H1 (cell line): Measurements from ENCODE around the gene USE1. TPM values are rescaled to one million over a fixed set of nuclear protein-coding genes. Genes with fewer than 3 reads are reported as not detected.

Source experiments
- POLR2AphosphoS5 ChIP-seq: IDR thresholded peaks from 2 replicates; pipeline ENCODE4 v1.6.1; 2011; ENCODE audit warnings: low read depth, low read length
- RXRA ChIP-seq: IDR thresholded peaks from 2 replicates; pipeline ENCODE4 v1.6.1; 2011; ENCODE audit warnings: low read depth, mild to moderate bottlenecking, low read length, moderate library complexity; ENCODE audit not compliant: insufficient read depth
- SP1 ChIP-seq: IDR thresholded peaks from 2 replicates; pipeline ENCODE4 v1.6.1; 2011; ENCODE audit warnings: low read depth, low read length
- SP4 ChIP-seq: IDR thresholded peaks from 2 replicates; pipeline ENCODE4 v1.6.1; 2012; ENCODE audit warnings: low read length, inconsistent platforms
- polyA plus RNA-seq, 7 experiments: library from polyadenylated mRNA; depleted of rRNA in 3 of 7; stranded (reverse) in 5 of 7; unstranded in 2 of 7; fragments of >200 nt in 5 of 7; fragments of 200-250 nt in 2 of 7; gene quantifications; 1 replicate in 5 of 7; 2 replicates in 1 of 7; 4 replicates in 1 of 7; pipeline versions ENCODE4 v1.2.1 to v1.2.3, GENCODE V29; 2011 to 2013; ENCODE audit warnings: missing spikeins in 2 of 7, mixed read lengths in 2 of 7
- total RNA-seq: library from RNA; stranded (reverse); fragmentation: NEBNext Ultra II Directional; extraction: Animal tissue kit (Norgen Biotek cat#: 25700); gene quantifications from 2 replicates; pipeline ENCODE4 v1.2.1, GENCODE V29; 2021

Gene USE1
- total and polyA plus RNA-seq, 2 of the 8 experiments (the other 6 are each of a cell fraction or from before 2014, with no cell fraction given) = 8.7 to 13.9 TPM

DNA sequence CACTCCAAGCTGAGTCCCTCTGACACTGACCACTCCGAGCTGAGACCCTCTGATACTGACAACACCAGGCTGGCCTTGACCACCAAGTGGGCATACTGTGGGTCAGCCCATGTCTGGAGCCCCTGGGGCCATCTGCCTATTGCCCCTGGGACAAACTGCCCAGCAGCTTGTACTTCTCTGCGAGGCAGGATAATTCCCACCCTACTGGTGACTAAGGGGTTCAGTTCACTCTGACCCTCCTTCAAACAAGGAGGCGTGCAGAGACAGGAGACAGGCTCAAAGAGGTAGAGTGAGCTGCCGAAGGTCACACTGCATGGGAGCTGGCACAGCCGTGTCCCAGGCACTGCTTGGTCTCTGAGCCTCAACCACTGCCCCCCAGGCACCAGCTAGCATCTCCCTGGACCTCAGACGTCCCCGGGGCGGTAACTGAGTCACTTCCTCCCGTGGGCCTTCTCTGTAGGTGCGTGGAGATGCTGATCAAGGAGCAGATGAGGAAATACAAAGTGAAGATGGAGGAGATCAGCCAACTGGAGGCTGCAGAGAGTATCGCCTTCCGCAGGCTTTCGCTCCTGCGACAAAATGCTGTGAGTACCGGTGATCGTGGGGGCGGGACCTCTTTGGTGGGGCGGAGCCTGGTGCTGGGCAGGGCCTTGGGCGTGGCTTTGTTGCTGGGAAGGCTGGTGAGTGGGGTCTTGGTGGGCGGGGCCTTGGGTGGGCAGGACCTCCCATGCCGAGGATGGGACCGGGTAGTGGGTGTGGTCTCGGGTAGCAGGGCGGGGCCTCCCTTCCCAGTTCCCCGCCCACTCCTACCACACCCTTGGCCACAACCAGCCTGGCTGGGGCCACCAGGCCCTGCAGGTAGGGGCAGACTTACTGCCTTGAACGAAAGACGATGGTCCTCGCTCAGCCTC, 5.8 kb upstream of the USE1 start (continued):
- TF ChIP-seq POLR2AphosphoS5 = peak; percentile 66
- peak; percentile 77; the same call in 1 of the 2 replicates for TF ChIP-seq SP4
- TF ChIP-seq SP1 = peak; percentile 80; the same call in 1 of the 2 replicates
- no peak for TF ChIP-seq RXRA
